ENCODE measurements around the gene ARMC6.

Gene ARMC6

DNA sequence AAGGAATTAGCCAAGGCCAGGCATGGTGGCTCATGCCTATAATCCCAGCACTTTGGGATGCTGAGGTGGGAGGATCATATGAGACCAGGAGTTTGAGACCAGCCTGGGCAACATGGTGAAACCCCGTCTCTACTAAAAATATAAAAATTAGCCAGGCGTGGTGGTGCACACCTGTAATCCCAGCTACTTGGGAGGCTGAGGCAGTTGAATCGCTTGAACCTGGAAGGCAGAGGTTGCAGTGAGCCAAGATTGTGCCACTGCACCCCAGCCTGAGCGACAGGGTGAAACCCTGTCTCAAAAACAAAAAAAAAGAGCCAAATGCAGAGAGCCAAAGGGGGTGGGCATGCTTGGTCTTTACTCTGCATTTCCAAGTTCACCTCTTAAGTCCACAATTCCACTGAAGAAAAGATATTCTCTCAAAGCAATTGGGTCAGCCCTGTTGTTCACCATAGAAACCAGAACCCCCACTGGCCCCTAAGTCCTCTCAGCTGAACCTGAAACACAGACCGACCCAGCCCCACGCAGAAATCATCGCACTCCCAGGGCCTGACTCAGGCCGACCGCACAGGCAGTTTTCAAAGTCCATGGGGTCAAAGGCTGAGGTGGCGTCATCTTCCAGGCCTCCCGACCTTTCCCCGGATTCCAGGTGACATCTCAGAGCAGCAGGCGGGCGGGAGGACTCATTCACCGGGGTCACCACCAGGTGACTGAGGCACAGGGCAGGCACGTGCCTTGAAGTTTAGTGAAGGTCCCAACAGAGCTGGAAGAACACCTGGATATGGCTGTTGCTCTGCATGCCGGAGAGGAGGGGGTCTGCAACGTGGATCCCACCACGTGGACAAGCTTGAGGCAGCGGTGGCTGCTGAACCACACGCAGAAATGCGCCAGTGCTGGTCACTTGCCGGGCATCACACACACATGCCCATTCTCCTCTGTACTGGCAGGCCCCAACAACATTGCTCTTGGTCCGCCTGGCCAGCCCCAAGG lies 63.5 kb downstream of the ARMC6 start:
- H3K27ac ChIP-seq (ENCODE audit: low read length), result no peak overlapping the region
- no peaks in the 10 kb centered on the region for H3K27me3 ChIP-seq (ENCODE audit: insufficient read depth, low read length, poor library complexity)
- no peak for ATAC-seq (ENCODE audit: insufficient read depth, low read depth)
- no peak overlapping the region for H3K9ac ChIP-seq (ENCODE audit: low read depth, low read length)
- peaks cover 15% of the 10 kb centered on the region for H3K36me3 ChIP-seq (ENCODE audit: insufficient read depth, low read length)
- H3K4me1 ChIP-seq (ENCODE audit: insufficient read depth, low read length), result no peaks in the 10 kb centered on the region
- H3K4me2 ChIP-seq (ENCODE audit: insufficient read depth, low read length), result no peak overlapping the region
- H3K9me3 ChIP-seq (ENCODE audit: insufficient read depth, low read length, severe bottlenecking), result no peaks in the 10 kb centered on the region
- no peak overlapping the region for H2AFZ ChIP-seq (ENCODE audit: low read depth, low read length)
- H3K79me2 ChIP-seq (ENCODE audit: insufficient read depth, low read length), result peaks cover 3% of the 10 kb centered on the region; the same call in 1 of the 2 replicates
- H3K4me3 ChIP-seq (ENCODE audit: low read depth in 1 of 2, low read length in 2 of 2), result no peak overlapping the region
- peaks cover 3% of the 10 kb centered on the region for H4K20me1 ChIP-seq (ENCODE audit: insufficient read depth, low read length)
- no peak for DNase-seq
- TF ChIP-seq EZH2 (IDR thresholded peaks at IDR 0.05; ENCODE audit: borderline replicate concordance, low read depth, low read length, severe bottlenecking), result no peak
- TF ChIP-seq, protein P1, sequence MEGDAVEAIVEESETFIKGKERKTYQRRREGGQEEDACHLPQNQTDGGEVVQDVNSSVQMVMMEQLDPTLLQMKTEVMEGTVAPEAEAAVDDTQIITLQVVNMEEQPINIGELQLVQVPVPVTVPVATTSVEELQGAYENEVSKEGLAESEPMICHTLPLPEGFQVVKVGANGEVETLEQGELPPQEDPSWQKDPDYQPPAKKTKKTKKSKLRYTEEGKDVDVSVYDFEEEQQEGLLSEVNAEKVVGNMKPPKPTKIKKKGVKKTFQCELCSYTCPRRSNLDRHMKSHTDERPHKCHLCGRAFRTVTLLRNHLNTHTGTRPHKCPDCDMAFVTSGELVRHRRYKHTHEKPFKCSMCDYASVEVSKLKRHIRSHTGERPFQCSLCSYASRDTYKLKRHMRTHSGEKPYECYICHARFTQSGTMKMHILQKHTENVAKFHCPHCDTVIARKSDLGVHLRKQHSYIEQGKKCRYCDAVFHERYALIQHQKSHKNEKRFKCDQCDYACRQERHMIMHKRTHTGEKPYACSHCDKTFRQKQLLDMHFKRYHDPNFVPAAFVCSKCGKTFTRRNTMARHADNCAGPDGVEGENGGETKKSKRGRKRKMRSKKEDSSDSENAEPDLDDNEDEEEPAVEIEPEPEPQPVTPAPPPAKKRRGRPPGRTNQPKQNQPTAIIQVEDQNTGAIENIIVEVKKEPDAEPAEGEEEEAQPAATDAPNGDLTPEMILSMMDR (IDR thresholded peaks at IDR 0.05; ENCODE audit: borderline replicate concordance, extremely low read depth, low read length, poor library complexity, severe bottlenecking), result no peak

DNA sequence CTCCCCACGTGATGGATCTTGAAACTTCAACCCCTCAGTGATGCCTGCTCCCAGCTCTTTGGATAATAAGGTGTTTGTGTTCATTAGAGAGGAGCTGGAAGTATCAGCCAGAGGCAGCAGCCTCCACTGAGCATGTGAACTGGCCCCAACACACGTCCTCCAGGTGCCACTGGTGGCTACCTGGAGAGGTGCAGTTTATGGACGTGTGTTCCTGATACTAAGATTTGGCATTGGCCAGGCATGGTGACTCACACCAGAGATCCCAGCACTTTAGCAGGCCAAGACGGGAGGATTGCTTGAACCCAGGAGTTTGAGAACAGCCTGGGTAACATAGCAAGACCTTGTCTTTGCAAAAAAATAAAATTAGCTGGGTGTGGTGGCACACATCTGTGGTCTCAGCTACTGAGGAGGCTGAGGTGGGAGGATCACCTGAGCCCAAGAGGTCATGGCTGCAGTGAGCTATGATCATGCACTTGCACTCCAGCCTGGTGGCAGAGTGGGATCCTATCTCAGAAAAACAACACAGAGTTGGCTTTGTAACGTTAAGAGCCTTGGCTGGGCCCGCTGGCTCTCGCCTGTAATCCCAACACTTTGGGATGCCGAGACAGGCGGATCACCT lies 64.8 kb downstream of the ARMC6 start:
- Histone ChIP-seq H3K27ac (ENCODE audit: low read length) (no peak overlapping the region), H2AFZ (ENCODE audit: low read depth, low read length) (no peak overlapping the region), H3K27me3 (ENCODE audit: insufficient read depth, low read length, poor library complexity) (no peaks in the 10 kb centered on the region), H3K9ac (ENCODE audit: low read depth, low read length) (no peak overlapping the region), H3K4me3 (ENCODE audit: low read depth in 1 of 2, low read length in 2 of 2) (no peak overlapping the region), H3K79me2 (ENCODE audit: insufficient read depth, low read length) (no peaks in the 10 kb centered on the region), H3K36me3 (ENCODE audit: insufficient read depth, low read length) (peaks cover 15% of the 10 kb centered on the region), H3K4me1 (ENCODE audit: insufficient read depth, low read length) (no peaks in the 10 kb centered on the region), H3K9me3 (ENCODE audit: insufficient read depth, low read length, severe bottlenecking) (no peaks in the 10 kb centered on the region), H3K4me2 (ENCODE audit: insufficient read depth, low read length) (no peak overlapping the region), H4K20me1 (ENCODE audit: insufficient read depth, low read length) (peaks cover 3% of the 10 kb centered on the region)
- TF ChIP-seq, protein P1 (IDR thresholded peaks at IDR 0.05; ENCODE audit: borderline replicate concordance, extremely low read depth, low read length, poor library complexity, severe bottlenecking), result no peak
- no peak for TF ChIP-seq EZH2 (IDR thresholded peaks at IDR 0.05; ENCODE audit: borderline replicate concordance, low read depth, low read length, severe bottlenecking)
- no peak for DNase-seq
- no peak for ATAC-seq (ENCODE audit: insufficient read depth, low read depth)

DNA sequence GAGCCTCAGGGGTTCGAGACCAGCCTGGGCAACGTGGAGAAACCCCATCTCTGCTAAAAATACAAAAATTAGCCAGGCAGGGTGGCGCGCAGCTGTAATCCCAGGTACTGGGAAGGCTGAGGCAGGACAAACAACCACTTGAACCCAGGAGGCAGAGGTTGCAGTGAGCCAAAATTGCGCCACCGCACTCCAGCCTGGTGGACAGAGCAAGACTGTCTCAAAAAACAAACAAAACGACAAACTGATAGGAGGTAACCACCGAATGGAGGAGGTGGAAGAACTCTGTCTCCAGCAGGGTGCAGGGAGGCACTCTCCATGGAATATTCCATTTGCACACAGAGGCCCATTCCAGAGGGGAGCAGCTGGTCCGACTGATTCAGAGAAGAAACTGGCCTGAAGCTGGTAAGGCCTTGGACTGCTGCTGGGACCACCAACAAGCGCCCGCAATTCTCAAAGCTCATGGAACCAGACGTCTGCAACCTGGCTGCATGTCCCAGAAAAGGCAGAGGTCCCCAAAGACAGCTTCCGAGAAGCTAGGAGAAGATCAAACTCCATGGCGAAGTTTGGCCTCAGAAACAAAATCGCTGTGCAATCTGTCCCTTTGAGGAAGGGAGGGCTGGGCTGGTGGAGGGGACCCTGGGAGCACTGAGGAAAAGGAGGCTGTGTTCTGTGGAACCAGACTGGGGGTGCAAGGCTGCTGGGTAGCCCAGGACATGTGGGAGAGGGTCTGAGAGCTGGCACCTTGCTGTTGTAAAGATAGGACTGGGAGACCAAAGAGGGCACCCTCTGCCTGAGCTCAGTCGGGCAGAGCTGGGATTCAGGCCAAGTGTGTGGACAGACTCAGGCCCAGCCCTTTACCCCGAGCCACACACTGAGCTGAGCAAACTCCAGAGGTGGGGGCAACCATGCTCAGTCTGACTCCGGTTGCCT lies 65.6 kb downstream of the ARMC6 start:
- H3K4me2 ChIP-seq (ENCODE audit: insufficient read depth, low read length), result no peak overlapping the region
- H3K4me1 ChIP-seq (ENCODE audit: insufficient read depth, low read length), result no peaks in the 10 kb centered on the region
- peaks cover 15% of the 10 kb centered on the region for H3K36me3 ChIP-seq (ENCODE audit: insufficient read depth, low read length)
- TF ChIP-seq EZH2 (IDR thresholded peaks at IDR 0.05; ENCODE audit: borderline replicate concordance, low read depth, low read length, severe bottlenecking), result no peak
- TF ChIP-seq, protein P1 (IDR thresholded peaks at IDR 0.05; ENCODE audit: borderline replicate concordance, extremely low read depth, low read length, poor library complexity, severe bottlenecking), result no peak
- no peaks in the 10 kb centered on the region for H3K27me3 ChIP-seq (ENCODE audit: insufficient read depth, low read length, poor library complexity)
- no peak overlapping the region for H3K9ac ChIP-seq (ENCODE audit: low read depth, low read length)
- no peak overlapping the region for H3K4me3 ChIP-seq (ENCODE audit: low read depth in 1 of 2, low read length in 2 of 2)
- H3K79me2 ChIP-seq (ENCODE audit: insufficient read depth, low read length), result no peaks in the 10 kb centered on the region
- DNase-seq (no peak), ATAC-seq (ENCODE audit: insufficient read depth, low read depth) (no peak)
- no peak overlapping the region for H3K27ac ChIP-seq (ENCODE audit: low read length)
- H3K9me3 ChIP-seq (ENCODE audit: insufficient read depth, low read length, severe bottlenecking), result no peaks in the 10 kb centered on the region
- H2AFZ ChIP-seq (ENCODE audit: low read depth, low read length), result no peak overlapping the region
- H4K20me1 ChIP-seq (ENCODE audit: insufficient read depth, low read length), result peaks cover 3% of the 10 kb centered on the region

Measured in DND-41 (cell line).